MCF 10A (cell line): Measurements from ENCODE around the gene RYR1. TPM values are rescaled to one million over a fixed set of nuclear protein-coding genes. Genes with fewer than 3 reads are reported as not detected.
A peak's percentile ranks its signal among the peaks of the same experiment; 100 is the strongest.
"Not testable (repeated sequence)": the region's sequence is repeated elsewhere in the genome, so short reads cannot be mapped to it uniquely, and the experiment has no call there.

Experiments used
- BruUV-seq: library from RNA; stranded (reverse); fragments of 400-500 nt; replicated peaks from 2 replicates; lab custom pipeline; 2021; lab: Mats Ljungman, UMichigan
- CTCF ChIA-PET: fragments of 300-600 bp; sonication (Branson Sonifier 250); formaldehyde crosslinking; extraction: SDS; loops from one replicate; lab custom pipeline; 2021; ENCODE audit warnings: antibody characterized with exemption, inconsistent platforms; lab: Yijun Ruan, JAX
- POLR2A ChIA-PET: fragments of 300-600, 350-650 bp; sonication (Branson Sonifier 250); formaldehyde crosslinking; extraction: SDS; loops from one replicate; lab custom pipeline; 2020; ENCODE audit warnings: antibody characterized with exemption, inconsistent platforms; lab: Yijun Ruan, JAX
- DNase-seq: peaks from one replicate; pipeline ENCODE4 v3.0.0-alpha.2; 2018; ENCODE audit not compliant: unreplicated experiment
- H3K27ac Mint-ChIP-seq: one replicate; pipeline ENCODE4 v1.8.0; 2022; ENCODE audit warnings: mild to moderate bottlenecking, low read depth, mixed read lengths; ENCODE audit not compliant: unreplicated experiment
- H3K27me3 Mint-ChIP-seq: one replicate; pipeline ENCODE4 v1.8.0; 2022; ENCODE audit warnings: mixed read lengths; ENCODE audit not compliant: insufficient read depth, unreplicated experiment
- H3K36me3 Mint-ChIP-seq: one replicate; pipeline ENCODE4 v1.8.0; 2022; ENCODE audit warnings: mild to moderate bottlenecking, moderate library complexity, mixed read lengths; ENCODE audit not compliant: insufficient read depth, unreplicated experiment
- H3K4me1 Mint-ChIP-seq: one replicate; pipeline ENCODE4 v1.8.0; 2022; ENCODE audit warnings: mixed read lengths; ENCODE audit not compliant: insufficient read depth, unreplicated experiment
- H3K4me3 Mint-ChIP-seq: one replicate; pipeline ENCODE4 v1.8.0; 2022; ENCODE audit warnings: mild to moderate bottlenecking, moderate library complexity, mixed read lengths; ENCODE audit not compliant: unreplicated experiment
- H3K9me3 Mint-ChIP-seq: one replicate; pipeline ENCODE4 v1.8.0; 2022; ENCODE audit warnings: mixed read lengths; ENCODE audit not compliant: unreplicated experiment
- intact Hi-C: fragments of 100-400 bp; cut with micrococcal nuclease; formaldehyde crosslinking; loops from 2 replicates; pipeline ENCODE4 v1.14.1; 2022
- total RNA-seq: library from RNA; stranded (reverse); gene quantifications from 2 replicates; pipeline ENCODE4 v1.2.3, GENCODE V29; 2022
- TF ChIP-seq, protein P1 (sequence below): fragments of 200-600 bp; IDR thresholded peaks from one replicate; pipeline ENCODE4 v1.8.0; 2022; ENCODE audit warnings: antibody characterized with exemption, mild to moderate bottlenecking; ENCODE audit not compliant: unreplicated experiment

The RYR1 gene
- total RNA-seq, 1 experiment from 2014 or later, result 0.28 TPM

DNA sequence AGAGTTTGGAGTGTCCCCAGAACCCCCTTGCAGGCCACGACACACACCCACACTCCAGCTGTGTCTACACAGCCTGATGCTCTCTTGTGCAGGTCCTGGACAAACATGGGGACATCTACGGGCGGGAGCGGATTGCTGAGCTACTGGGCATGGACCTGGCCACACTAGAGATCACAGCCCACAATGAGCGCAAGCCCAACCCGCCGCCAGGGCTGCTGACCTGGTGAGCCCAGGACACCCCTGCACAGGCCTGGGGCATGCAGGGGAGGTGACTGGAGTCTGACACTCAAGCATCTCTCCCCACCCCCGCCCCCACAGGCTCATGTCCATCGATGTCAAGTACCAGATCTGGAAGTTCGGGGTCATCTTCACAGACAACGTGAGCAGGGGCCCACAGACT lies 144.3 kb downstream of the RYR1 start:
- Mint-ChIP-seq H3K4me1 (peaks cover 8% of the 10 kb centered on the region), H3K27ac (no peak overlapping the region), H3K9me3 (no peaks in the 10 kb centered on the region), H3K27me3 (no peaks in the 10 kb centered on the region), H3K4me3 (no peak overlapping the region), H3K36me3 (peaks cover 5% of the 10 kb centered on the region)
- DNase-seq, result no peak
- POLR2A ChIA-PET, result interaction anchor here (0.6 to 1.1 kb wide), 2 partner anchors 41 to 43 kb away, joined by 3 read pairs; partner anchors contain the start of gene EIF3K
- CTCF ChIA-PET, result interaction anchor here (0.6 kb wide), 1 partner anchor 223 kb away, joined by 3 read pairs; no protein-coding TSS in a partner anchor
- intact Hi-C loops, result no loop called here
- TF ChIP-seq, protein P1, sequence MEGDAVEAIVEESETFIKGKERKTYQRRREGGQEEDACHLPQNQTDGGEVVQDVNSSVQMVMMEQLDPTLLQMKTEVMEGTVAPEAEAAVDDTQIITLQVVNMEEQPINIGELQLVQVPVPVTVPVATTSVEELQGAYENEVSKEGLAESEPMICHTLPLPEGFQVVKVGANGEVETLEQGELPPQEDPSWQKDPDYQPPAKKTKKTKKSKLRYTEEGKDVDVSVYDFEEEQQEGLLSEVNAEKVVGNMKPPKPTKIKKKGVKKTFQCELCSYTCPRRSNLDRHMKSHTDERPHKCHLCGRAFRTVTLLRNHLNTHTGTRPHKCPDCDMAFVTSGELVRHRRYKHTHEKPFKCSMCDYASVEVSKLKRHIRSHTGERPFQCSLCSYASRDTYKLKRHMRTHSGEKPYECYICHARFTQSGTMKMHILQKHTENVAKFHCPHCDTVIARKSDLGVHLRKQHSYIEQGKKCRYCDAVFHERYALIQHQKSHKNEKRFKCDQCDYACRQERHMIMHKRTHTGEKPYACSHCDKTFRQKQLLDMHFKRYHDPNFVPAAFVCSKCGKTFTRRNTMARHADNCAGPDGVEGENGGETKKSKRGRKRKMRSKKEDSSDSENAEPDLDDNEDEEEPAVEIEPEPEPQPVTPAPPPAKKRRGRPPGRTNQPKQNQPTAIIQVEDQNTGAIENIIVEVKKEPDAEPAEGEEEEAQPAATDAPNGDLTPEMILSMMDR, result no peak
- no TSS peak for BruUV-seq

DNA sequence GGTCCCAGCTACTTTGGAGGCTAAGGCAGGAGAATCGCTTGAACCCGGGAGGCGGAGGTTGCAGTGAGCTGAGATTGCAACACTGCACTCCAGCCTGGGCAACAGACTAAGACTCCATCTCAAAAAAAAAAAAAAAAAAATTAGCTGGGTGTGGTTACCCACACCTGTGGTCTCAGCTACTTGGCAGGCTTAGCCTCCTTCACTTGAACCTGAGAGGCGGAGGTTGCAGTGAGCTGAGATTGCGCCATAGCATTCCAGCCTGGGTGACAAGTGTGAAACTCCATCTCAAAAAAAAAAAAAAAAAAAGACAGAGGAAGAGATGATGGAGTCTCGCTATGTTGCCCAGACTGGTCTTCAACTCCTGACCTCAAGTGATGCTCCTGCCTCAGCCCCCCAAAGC lies 145.8 kb downstream of the RYR1 start:
- H3K36me3 Mint-ChIP-seq, H3K9me3 Mint-ChIP-seq, BruUV-seq, H3K4me1 Mint-ChIP-seq, H3K4me3 Mint-ChIP-seq, H3K27me3 Mint-ChIP-seq, H3K27ac Mint-ChIP-seq, intact Hi-C loops: not testable (repeated sequence)
- ChIA-PET CTCF (interaction anchor here (0.6 to 1.3 kb wide), 5 partner anchors 36 to 648 kb away, joined by 3 to 6 read pairs (median 3); no protein-coding TSS in a partner anchor), POLR2A (interaction anchor here (0.6 to 2.2 kb wide), 7 partner anchors 9 to 403 kb away, joined by 3 to 7 read pairs (median 4); partner anchors contain the start of gene ACTN4)
- peak; percentile 95 for DNase-seq

DNA sequence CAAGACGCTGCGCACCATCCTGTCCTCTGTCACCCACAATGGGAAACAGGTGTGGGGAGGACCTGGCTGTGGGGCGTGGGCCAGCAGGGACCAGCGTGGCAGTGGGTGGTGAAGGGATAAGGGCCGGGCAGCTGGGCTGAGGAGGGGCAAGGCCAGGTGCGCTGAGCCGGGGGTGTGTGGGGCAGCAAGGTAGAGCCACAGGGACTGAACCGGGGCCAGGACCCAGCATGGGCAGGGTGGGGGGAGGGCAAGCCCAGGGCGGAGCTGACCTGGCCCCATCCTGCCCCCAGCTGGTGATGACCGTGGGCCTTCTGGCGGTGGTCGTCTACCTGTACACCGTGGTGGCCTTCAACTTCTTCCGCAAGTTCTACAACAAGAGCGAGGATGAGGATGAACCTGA lies 146.6 kb downstream of the RYR1 start:
- Mint-ChIP-seq H3K4me3 (no peak overlapping the region), H3K27ac (no peak overlapping the region), H3K9me3 (no peaks in the 10 kb centered on the region), H3K36me3 (peaks cover 6% of the 10 kb centered on the region), H3K27me3 (no peaks in the 10 kb centered on the region), H3K4me1 (peaks cover 8% of the 10 kb centered on the region)
- no peak for DNase-seq
- TF ChIP-seq, protein P1, result no peak
- POLR2A ChIA-PET, result interaction anchor here (0.6 to 2.2 kb wide), 6 partner anchors 9 to 257 kb away, joined by 3 to 7 read pairs (median 4); partner anchors contain the start of genes ACTN4 and EIF3K
- no TSS peak for BruUV-seq
- intact Hi-C loops, result no loop called here
- CTCF ChIA-PET, result interaction anchor here (0.8 kb wide), 1 partner anchor 265 kb away, joined by 3 read pairs; no protein-coding TSS in a partner anchor

DNA sequence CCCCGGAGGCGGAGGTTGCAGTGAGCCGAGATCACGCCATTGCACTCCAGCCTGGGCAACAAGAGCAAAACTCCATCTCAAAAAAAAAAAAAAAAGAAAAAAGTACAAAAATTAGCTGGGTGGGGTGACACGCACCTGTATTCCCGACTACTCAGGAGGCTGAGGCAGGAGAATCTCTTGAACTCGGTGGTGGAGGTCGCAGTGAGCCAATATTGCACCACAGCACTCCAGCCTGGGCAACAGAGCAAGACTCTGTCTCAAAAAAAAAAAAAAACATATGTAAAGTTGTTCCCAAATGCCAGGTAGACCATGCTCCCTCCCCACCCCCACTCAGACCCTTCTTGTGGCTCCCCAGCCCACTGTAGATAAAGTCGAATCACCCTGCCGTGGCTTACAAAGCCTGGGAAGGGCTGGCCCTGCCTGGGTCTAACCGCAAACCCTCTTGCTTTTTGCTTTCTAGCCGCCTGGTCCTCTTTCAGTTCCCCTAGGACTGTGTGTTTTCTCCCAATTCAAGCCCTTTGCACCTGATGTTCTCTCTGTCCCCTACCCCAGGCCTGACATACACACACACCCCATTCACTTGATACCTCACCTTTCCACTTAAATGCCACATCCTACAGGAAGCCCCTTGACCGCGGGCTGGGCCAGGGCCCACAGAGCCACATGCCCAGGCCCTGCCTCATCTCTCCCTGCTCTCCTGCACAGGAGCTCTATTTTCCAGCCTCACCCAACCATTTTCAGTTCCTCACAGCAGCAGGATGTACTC lies 149.9 kb downstream of the RYR1 start:
- POLR2A ChIA-PET, result interaction anchor here (0.6 kb wide), 1 partner anchor 19 kb away, joined by 4 read pairs; no protein-coding TSS in a partner anchor
- no peak for DNase-seq
- Mint-ChIP-seq H3K27me3 (no peaks in the 10 kb centered on the region), H3K36me3 (peaks cover 6% of the 10 kb centered on the region), H3K4me3 (no peak overlapping the region), H3K4me1 (peaks cover 8% of the 10 kb centered on the region), H3K27ac (no peak overlapping the region), H3K9me3 (no peaks in the 10 kb centered on the region)
- TF ChIP-seq, protein P1, result no peak
- CTCF ChIA-PET, result interaction anchor here (0.7 kb wide), 1 partner anchor 13 kb away, joined by 3 read pairs; no protein-coding TSS in a partner anchor
- intact Hi-C loops, result no loop called here
- no TSS peak for BruUV-seq
